ENCODE measurements around the gene NDUFS5. TPM values are rescaled to one million over a fixed set of nuclear protein-coding genes. Genes with fewer than 3 reads are reported as not detected.
"Not testable (repeated sequence)": the region's sequence is repeated elsewhere in the genome, so short reads cannot be mapped to it uniquely, and the experiment has no call there.

Gene NDUFS5
- polyA plus RNA-seq, 1 of the 3 experiments (the other 2 are of a cell fraction): 881 TPM

DNA sequence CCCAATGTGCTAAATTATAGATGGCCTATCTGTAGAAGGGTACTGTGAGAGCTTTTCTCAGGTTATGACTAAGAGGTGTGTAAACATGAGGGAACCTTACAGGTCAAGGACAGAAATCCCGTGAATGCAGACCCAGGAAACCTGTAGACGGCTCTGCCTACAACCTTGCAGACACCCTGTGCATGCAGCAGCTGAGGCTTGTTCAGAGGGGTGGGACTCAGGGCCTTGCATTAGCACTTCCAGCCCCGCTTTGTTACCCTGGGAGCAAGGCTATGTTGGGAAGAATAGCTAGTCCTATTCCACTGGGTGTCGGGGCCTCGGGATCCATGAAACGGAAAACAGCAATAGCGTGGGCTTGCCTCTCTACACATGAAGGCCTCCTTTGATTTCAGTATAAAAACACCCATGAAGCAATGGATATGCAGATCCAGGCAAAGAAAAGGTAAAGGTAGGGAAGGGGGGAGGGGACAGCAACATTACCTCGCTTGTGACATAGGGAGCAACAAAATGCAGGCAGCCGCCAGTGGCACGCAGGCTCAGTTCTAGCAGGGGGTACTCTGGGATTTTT, 9.5 kb upstream of the NDUFS5 start:
- Histone ChIP-seq H3F3A (replicated peaks; ENCODE audit: insufficient read depth) (no peaks in the 10 kb centered on the region), H3K4me2 (no peak overlapping the region), H3K9me3 (no peaks in the 10 kb centered on the region), H4K20me1 (ENCODE audit: insufficient read depth) (no peaks in the 10 kb centered on the region), H3K4me1 (ENCODE audit: control insufficient read depth in 1 of 2, insufficient read depth in 2 of 2, low read depth in 1 of 2, low read length in 1 of 2) (no peaks in the 10 kb centered on the region), H3K9me2 (no peaks in the 10 kb centered on the region), H3K36me3 (replicated peaks in 1 of 2; ENCODE audit: control insufficient read depth in 1 of 2, insufficient read depth in 2 of 2, low read length in 1 of 2) (peaks cover 4 to 6% of the 10 kb centered on the region in 2 experiments), H3K79me2 (ENCODE audit: insufficient read depth) (no peaks in the 10 kb centered on the region), H3K27ac (ENCODE audit: low read depth in 2 of 2, low read length in 1 of 2) (no peak overlapping the region), H2AFZ (ENCODE audit: low read depth) (no peak overlapping the region), H3K9ac (no peak overlapping the region), H3K27me3 (ENCODE audit: insufficient read depth) (no peaks in the 10 kb centered on the region), H3K4me3 (ENCODE audit: low read depth in 2 of 2, low read length in 1 of 2) (no peak overlapping the region)
- no peak for DNase-seq
- ChIA-PET CTCF (no interaction called here), POLR2A (interaction anchor here (0.8 kb wide), 1 partner anchor 10 kb away, joined by 3 read pairs; no protein-coding TSS in a partner anchor)
- 91% methylated on average over 9 of the region's 10 CpGs for WGBS (ENCODE audit: low lambda C conversion rate)
- no peak for TF ChIP-seq ZBTB33 (IDR thresholded peaks at IDR 0.05; ENCODE audit: borderline replicate concordance, low read depth)
- TF ChIP-seq REST (IDR thresholded peaks at IDR 0.05; ENCODE audit: low read depth, low read length): no peak

DNA sequence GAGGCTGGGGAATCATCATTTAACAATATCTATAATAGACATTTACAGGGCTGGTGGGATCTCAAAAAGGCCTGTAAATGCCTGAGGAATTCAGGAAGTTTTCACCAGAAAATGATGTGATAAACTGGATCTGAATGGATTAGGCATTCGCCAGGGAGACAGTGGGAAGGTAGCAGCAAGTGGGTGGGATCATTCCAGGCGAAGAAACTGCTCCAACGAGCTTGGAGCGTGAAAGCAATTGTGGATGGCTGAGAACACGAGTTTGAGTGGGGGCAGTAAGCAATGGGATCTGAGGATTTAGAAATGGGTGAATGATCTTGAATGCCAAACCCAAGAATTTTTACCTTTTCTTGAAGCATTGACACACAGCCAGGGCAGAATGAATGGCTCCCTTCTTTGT, 8.9 kb upstream of the NDUFS5 start:
- POLR2A ChIA-PET: no interaction called here
- Histone ChIP-seq H3K27ac (ENCODE audit: low read depth in 2 of 2, low read length in 1 of 2) (no peak overlapping the region), H4K20me1 (ENCODE audit: insufficient read depth) (no peaks in the 10 kb centered on the region), H3K4me1 (ENCODE audit: control insufficient read depth in 1 of 2, insufficient read depth in 2 of 2, low read depth in 1 of 2, low read length in 1 of 2) (no peaks in the 10 kb centered on the region), H2AFZ (ENCODE audit: low read depth) (no peak overlapping the region), H3K9ac (no peak overlapping the region), H3F3A (replicated peaks; ENCODE audit: insufficient read depth) (no peaks in the 10 kb centered on the region), H3K79me2 (ENCODE audit: insufficient read depth) (no peaks in the 10 kb centered on the region), H3K9me2 (no peaks in the 10 kb centered on the region), H3K4me3 (ENCODE audit: low read depth in 2 of 2, low read length in 1 of 2) (no peak overlapping the region), H3K36me3 (replicated peaks in 1 of 2; ENCODE audit: control insufficient read depth in 1 of 2, insufficient read depth in 2 of 2, low read length in 1 of 2) (peaks cover 0 to 3% of the 10 kb centered on the region in 2 experiments), H3K9me3 (no peaks in the 10 kb centered on the region), H3K4me2 (no peak overlapping the region), H3K27me3 (ENCODE audit: insufficient read depth) (no peaks in the 10 kb centered on the region)
- no peak for TF ChIP-seq YY1 (IDR thresholded peaks at IDR 0.05; ENCODE audit: low read depth)
- no peak for TF ChIP-seq JUND (IDR thresholded peaks at IDR 0.05)
- no peak for TF ChIP-seq PBX3 (IDR thresholded peaks at IDR 0.05)
- TF ChIP-seq REST (IDR thresholded peaks at IDR 0.05; ENCODE audit: low read depth, low read length): no peak
- no peak for TF ChIP-seq FOXJ3 (CRISPR knock-in tag; IDR thresholded peaks at IDR 0.05)
- no peak for TF ChIP-seq FOXM1 (IDR thresholded peaks at IDR 0.05; ENCODE audit: low read depth)
- 78% methylated on average over 5 of the region's 5 CpGs for WGBS (ENCODE audit: low lambda C conversion rate)
- CTCF ChIA-PET: no interaction called here
- no peak for DNase-seq

GRCh38 chr1:39020494-39020893, 5.7 kb upstream of the NDUFS5 start:
- H3K9me2 ChIP-seq; H3K27me3 ChIP-seq (ENCODE audit: insufficient read depth); H3K9ac ChIP-seq; POLR2A ChIA-PET; H3K79me2 ChIP-seq (ENCODE audit: insufficient read depth); CTCF ChIA-PET; H2AFZ ChIP-seq (ENCODE audit: low read depth); H3K4me3 ChIP-seq (ENCODE audit: low read depth in 2 of 2, low read length in 1 of 2); H3K4me1 ChIP-seq (ENCODE audit: control insufficient read depth in 1 of 2, insufficient read depth in 2 of 2, low read depth in 1 of 2, low read length in 1 of 2); H3K27ac ChIP-seq (ENCODE audit: low read depth in 2 of 2, low read length in 1 of 2); H4K20me1 ChIP-seq (ENCODE audit: insufficient read depth); H3F3A ChIP-seq (replicated peaks; ENCODE audit: insufficient read depth); H3K4me2 ChIP-seq; DNase-seq; H3K36me3 ChIP-seq (replicated peaks in 1 of 2; ENCODE audit: control insufficient read depth in 1 of 2, insufficient read depth in 2 of 2, low read length in 1 of 2); H3K9me3 ChIP-seq: not testable (repeated sequence)
- 29% methylated on average over 1 of the region's 1 CpG for WGBS (ENCODE audit: low lambda C conversion rate)

Data from SK-N-SH (cell line).